MM.1S (cell line): ENCODE measurements around the gene METTL9.

Source experiments
- DNase-seq: peaks from one replicate; pipeline ENCODE4 v3.0.0-alpha.2; 2015
- H2AFZ ChIP-seq: fragments of 300-600 bp; sonication (generic); 2 replicates; pipeline ENCODE4 v1.6.0; 2016; ENCODE audit warnings: antibody characterized with exemption, low read length
- H3F3A ChIP-seq: fragments of 300-600 bp; sonication (generic); 2 replicates; pipeline ENCODE4 v1.6.1; 2016; ENCODE audit warnings: mild to moderate bottlenecking, antibody characterized with exemption, low read length, moderate library complexity, mixed read lengths; ENCODE audit not compliant: insufficient read depth
- H3K27ac ChIP-seq: fragments of 300-600 bp; sonication (generic); 2 replicates; pipeline ENCODE4 v1.5.1; 2016; ENCODE audit warnings: mild to moderate bottlenecking, low read length
- H3K27me3 ChIP-seq: fragments of 300-600 bp; sonication (generic); replicated peaks from 2 replicates; pipeline ENCODE4 v1.6.0; 2016; ENCODE audit warnings: low read length; ENCODE audit not compliant: insufficient read depth
- H3K36me3 ChIP-seq: fragments of 300-600 bp; sonication (generic); replicated peaks from 2 replicates; pipeline ENCODE4 v1.6.1; 2016; ENCODE audit warnings: mild to moderate bottlenecking, low read length, mixed read lengths; ENCODE audit not compliant: insufficient read depth
- H3K4me1 ChIP-seq: fragments of 300-600 bp; sonication (generic); 2 replicates; pipeline ENCODE4 v1.6.1; 2016; ENCODE audit warnings: low read length, mixed read lengths
- H3K4me2 ChIP-seq: fragments of 300-600 bp; sonication (generic); 2 replicates; pipeline ENCODE4 v1.6.0; 2016; ENCODE audit warnings: low read depth, low read length
- H3K4me3 ChIP-seq: fragments of 300-600 bp; sonication (generic); 2 replicates; pipeline ENCODE4 v1.5.1; 2016; ENCODE audit warnings: low read length, mixed read lengths
- H3K79me2 ChIP-seq: fragments of 300-600 bp; sonication (generic); 2 replicates; pipeline ENCODE4 v1.6.1; 2016; ENCODE audit warnings: mixed run types, low read length, mixed read lengths
- H3K9ac ChIP-seq: fragments of 300-600 bp; sonication (generic); 2 replicates; pipeline ENCODE4 v1.6.1; 2016; ENCODE audit warnings: low read length, mixed read lengths
- H3K9me2 ChIP-seq: fragments of 300-600 bp; sonication (generic); replicated peaks from 2 replicates; pipeline ENCODE4 v1.6.1; 2016; ENCODE audit warnings: mild to moderate bottlenecking, low read length, mixed read lengths; ENCODE audit not compliant: insufficient read depth
- H3K9me3 ChIP-seq: fragments of 300-600 bp; sonication (generic); replicated peaks from 2 replicates; pipeline ENCODE4 v1.6.1; 2016; ENCODE audit warnings: mild to moderate bottlenecking, low read length, mixed read lengths; ENCODE audit not compliant: insufficient read depth
- H4K20me1 ChIP-seq: fragments of 300-600 bp; sonication (generic); 2 replicates; pipeline ENCODE4 v1.6.1; 2016; ENCODE audit warnings: mild to moderate bottlenecking, low read length, moderate library complexity, mixed read lengths; ENCODE audit not compliant: insufficient read depth
- EZH2 ChIP-seq: fragments of 300-600 bp; sonication (generic); optimal IDR thresholded peaks from 2 replicates; pipeline ENCODE3; 2017; ENCODE audit warnings: low read depth, mild to moderate bottlenecking, antibody characterized with exemption, low read length, mixed read lengths
- EZH2phosphoT487 ChIP-seq: fragments of 300-600 bp; sonication (generic); IDR thresholded peaks from 2 replicates; pipeline ENCODE4 v1.6.1; 2018; ENCODE audit warnings: antibody characterized with exemption, low read length
- TF ChIP-seq, protein P1 (sequence below): fragments of 300-600 bp; sonication (generic); IDR thresholded peaks from 2 replicates; pipeline ENCODE4 v1.5.1; 2016; ENCODE audit warnings: antibody characterized with exemption, low read length, mixed read lengths

The METTL9 gene

DNA sequence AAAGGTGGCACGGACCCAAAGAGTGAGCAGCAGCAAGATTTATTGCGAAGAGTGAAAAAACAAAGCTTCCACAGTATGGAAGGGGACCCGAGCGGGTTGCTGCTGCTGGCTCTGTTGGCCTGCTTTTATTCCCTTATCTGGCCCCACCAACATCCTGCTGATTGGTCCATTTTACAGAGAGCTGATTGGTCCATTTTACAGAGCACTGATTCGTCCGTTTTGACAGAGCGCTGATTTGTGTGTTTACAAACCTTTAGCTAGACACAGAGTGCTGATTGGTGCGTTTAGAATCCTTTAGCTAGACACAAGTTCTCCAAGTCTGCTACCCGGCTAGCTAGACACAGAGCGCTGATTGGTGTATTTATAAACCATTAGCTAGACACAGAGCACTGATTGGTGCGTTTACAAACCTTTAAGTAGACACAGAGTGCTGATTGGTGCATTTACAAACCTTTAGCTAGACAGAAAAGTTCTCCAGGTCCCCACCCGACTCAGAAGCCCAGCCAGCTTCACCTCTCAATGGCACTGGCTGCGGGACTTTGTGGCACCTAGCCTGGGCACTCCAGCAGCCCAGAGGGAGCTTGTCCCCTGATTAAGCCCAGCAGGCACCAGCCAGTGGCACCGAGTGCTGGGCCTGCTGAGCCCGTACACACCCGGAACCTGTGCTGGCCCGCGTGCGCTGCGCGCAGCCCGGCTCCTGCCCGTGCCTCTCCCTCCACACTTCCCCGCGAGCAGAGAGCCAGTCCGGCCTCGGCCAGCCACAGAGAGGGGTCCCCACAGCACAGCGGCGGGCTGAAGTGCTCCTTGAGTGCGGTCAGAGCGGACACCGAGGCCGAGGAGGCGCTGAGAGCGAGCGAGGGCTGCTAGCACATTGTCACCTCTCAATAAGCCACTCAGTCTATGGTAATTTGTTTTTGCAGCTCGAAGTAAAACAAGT is 37.9 kb downstream of the METTL9 start:
- Histone ChIP-seq H3K4me1 (no peaks in the 10 kb centered on the region), H3K36me3 (no peaks in the 10 kb centered on the region), H3K27me3 (no peaks in the 10 kb centered on the region), H3K9me2 (no peaks in the 10 kb centered on the region), H3K4me2 (no peak overlapping the region), H3K79me2 (peaks cover 6% of the 10 kb centered on the region; the same call in 1 of the 2 replicates), H3K9me3 (no peaks in the 10 kb centered on the region), H2AFZ (no peak overlapping the region), H3K27ac (no peak overlapping the region), H3K9ac (no peak overlapping the region), H3K4me3 (no peak overlapping the region), H3F3A (no peaks in the 10 kb centered on the region; the same call in 1 of the 2 replicates), H4K20me1 (no peaks in the 10 kb centered on the region)
- no peak for DNase-seq
- TF ChIP-seq EZH2phosphoT487: no peak

DNA sequence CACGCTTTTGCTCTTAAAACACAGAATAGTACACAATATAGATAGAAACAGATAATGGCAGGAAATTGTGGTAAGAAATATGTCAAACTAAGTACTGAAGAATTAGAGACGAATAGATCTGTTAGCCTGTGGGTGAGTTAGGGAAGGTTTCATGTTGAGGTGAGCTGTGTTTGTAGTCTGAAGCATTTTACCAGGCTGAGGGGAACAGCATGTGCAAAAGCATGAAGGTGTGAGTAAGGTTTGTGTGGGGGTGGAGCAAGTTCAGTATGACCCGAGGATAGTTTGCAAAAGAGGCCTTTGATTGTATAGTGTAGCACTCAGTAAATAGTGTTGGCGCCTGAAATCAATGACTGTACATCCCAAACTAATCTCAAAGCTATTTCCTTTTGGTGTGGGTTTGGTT is 39.2 kb downstream of the METTL9 start:
- Histone ChIP-seq H3F3A (no peaks in the 10 kb centered on the region; the same call in 1 of the 2 replicates), H3K36me3 (no peaks in the 10 kb centered on the region), H3K79me2 (peaks cover 9% of the 10 kb centered on the region; the same call in 1 of the 2 replicates), H4K20me1 (no peaks in the 10 kb centered on the region), H3K4me2 (no peak overlapping the region), H3K9me3 (no peaks in the 10 kb centered on the region), H3K4me1 (no peaks in the 10 kb centered on the region), H3K9ac (no peak overlapping the region), H2AFZ (no peak overlapping the region), H3K27ac (no peak overlapping the region), H3K9me2 (no peaks in the 10 kb centered on the region), H3K4me3 (no peak overlapping the region), H3K27me3 (no peaks in the 10 kb centered on the region)
- no peak for DNase-seq
- TF ChIP-seq EZH2phosphoT487 (no peak), EZH2 (no peak)
- TF ChIP-seq, protein P1, sequence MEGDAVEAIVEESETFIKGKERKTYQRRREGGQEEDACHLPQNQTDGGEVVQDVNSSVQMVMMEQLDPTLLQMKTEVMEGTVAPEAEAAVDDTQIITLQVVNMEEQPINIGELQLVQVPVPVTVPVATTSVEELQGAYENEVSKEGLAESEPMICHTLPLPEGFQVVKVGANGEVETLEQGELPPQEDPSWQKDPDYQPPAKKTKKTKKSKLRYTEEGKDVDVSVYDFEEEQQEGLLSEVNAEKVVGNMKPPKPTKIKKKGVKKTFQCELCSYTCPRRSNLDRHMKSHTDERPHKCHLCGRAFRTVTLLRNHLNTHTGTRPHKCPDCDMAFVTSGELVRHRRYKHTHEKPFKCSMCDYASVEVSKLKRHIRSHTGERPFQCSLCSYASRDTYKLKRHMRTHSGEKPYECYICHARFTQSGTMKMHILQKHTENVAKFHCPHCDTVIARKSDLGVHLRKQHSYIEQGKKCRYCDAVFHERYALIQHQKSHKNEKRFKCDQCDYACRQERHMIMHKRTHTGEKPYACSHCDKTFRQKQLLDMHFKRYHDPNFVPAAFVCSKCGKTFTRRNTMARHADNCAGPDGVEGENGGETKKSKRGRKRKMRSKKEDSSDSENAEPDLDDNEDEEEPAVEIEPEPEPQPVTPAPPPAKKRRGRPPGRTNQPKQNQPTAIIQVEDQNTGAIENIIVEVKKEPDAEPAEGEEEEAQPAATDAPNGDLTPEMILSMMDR: no peak

DNA sequence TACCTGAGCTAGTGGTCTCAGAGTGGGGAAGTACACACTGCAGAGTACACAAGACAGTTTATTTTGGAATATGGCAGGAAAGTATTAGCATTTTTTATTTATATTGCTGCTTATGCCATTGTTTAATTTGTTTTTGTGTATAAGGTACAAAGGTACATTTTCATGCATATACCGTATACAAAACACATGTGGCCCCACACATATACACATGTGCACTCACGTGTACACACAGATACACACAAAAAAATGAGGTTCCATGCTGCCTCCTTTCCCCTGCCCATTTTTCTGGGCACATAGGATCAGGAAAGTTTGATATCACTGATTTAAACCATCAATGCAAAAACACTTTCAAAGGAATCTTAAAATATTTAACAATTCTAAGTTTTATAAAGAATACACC is 40.1 kb downstream of the METTL9 start:
- H3K79me2 ChIP-seq: peaks cover 9% of the 10 kb centered on the region; the same call in 1 of the 2 replicates
- H3K9me3 ChIP-seq: no peaks in the 10 kb centered on the region
- H3K27ac ChIP-seq: no peak overlapping the region
- H3K9me2 ChIP-seq: no peaks in the 10 kb centered on the region
- no peak for DNase-seq
- H3F3A ChIP-seq: no peaks in the 10 kb centered on the region; the same call in none of the 2 replicates
- no peak overlapping the region for H3K4me3 ChIP-seq
- TF ChIP-seq, protein P1: no peak
- TF ChIP-seq EZH2phosphoT487 (no peak), EZH2 (no peak)
- no peak overlapping the region for H3K4me2 ChIP-seq
- H3K4me1 ChIP-seq: peaks cover 8% of the 10 kb centered on the region
- H2AFZ ChIP-seq: no peak overlapping the region
- no peak overlapping the region for H3K9ac ChIP-seq
- H3K27me3 ChIP-seq: no peaks in the 10 kb centered on the region
- H4K20me1 ChIP-seq: no peaks in the 10 kb centered on the region
- H3K36me3 ChIP-seq: no peaks in the 10 kb centered on the region

DNA sequence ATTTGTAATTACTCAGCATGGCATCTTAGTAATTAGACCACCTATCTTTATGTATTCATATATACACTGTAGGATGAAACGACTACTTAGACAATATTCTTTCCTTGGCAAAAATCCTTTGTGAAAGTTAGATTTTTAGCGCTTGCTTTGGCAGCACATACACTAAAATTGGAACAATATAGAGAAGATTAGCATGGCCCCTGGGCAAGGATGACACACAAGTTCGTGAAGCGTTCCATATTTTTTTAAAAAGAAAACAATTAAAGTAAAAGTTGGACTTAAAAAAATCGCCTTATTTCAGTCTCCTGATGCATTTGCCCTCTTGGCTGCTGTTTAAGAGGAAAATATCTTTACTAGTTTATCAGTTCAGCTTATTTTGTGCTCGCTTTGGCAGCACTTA is 42.5 kb downstream of the METTL9 start:
- no peaks in the 10 kb centered on the region for H3K36me3 ChIP-seq
- no peak overlapping the region for H3K27ac ChIP-seq
- DNase-seq: no peak
- H3K9me2 ChIP-seq: no peaks in the 10 kb centered on the region
- TF ChIP-seq EZH2 (no peak), EZH2phosphoT487 (no peak)
- TF ChIP-seq, protein P1: no peak
- no peak overlapping the region for H3K4me2 ChIP-seq
- peaks cover 17% of the 10 kb centered on the region for H3K79me2 ChIP-seq
- no peak overlapping the region for H2AFZ ChIP-seq
- no peak overlapping the region for H3K4me3 ChIP-seq
- no peaks in the 10 kb centered on the region for H3K27me3 ChIP-seq
- no peak overlapping the region for H3K9ac ChIP-seq
- no peaks in the 10 kb centered on the region for H4K20me1 ChIP-seq
- H3K4me1 ChIP-seq: peaks cover 20% of the 10 kb centered on the region
- H3F3A ChIP-seq: peaks cover 12% of the 10 kb centered on the region
- H3K9me3 ChIP-seq: no peaks in the 10 kb centered on the region
